Measurements from ENCODE around the gene POLR3A.
"Not testable (repeated sequence)": the region's sequence is repeated elsewhere in the genome, so short reads cannot be mapped to it uniquely, and the experiment has no call there.

Gene POLR3A

DNA sequence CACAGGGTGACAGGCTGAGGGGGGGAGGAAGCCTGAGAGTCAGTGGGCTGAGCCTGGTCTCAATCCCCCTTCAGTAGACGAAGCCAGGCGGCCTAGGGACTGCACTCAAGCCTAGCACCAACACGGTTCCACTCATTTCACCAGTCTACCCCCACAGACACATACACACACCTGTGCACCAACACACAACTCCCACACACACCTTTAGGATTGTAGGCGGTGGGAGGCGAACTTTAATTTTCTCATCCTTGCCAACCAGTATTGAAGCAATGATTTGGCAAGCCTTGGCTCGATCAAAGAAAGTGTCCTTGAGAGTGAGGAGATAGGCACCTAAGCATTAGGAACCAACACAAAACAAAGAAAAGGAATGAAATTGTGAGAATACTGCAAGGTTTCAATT, 19.7 kb downstream of the POLR3A start:
- H3K4me3 ChIP-seq (ENCODE audit: low read length), result no peak overlapping the region
- no peak overlapping the region for H3K9ac ChIP-seq (ENCODE audit: low read length)
- peaks cover 6% of the 10 kb centered on the region for H3K36me3 ChIP-seq (ENCODE audit: control insufficient read depth, insufficient read depth, low read length)
- no peaks in the 10 kb centered on the region for H3K9me3 ChIP-seq (ENCODE audit: control insufficient read depth, low read length)
- no peaks in the 10 kb centered on the region for H3K4me1 ChIP-seq (ENCODE audit: control insufficient read depth, insufficient read depth, low read length)
- no peaks in the 10 kb centered on the region for H3K27me3 ChIP-seq (ENCODE audit: control insufficient read depth, insufficient read depth, low read length)

DNA sequence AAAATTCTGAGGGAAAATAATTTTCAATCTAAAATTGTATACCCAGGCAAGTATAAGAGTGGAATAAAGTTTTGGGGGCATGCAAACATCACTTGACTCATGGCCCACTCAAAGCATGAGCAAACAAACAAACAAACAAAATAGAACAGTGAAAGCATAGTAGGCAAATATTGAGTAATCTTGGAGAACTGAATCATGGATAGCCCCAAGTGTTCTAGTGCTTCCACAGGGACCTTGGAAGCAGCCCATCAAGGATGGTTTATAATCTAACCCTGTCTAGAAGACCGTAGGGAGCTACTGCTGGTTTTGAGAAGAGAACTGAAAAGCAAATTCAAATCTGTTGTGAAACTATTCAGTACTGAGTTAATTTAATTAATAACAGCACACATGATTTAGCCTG, 22.1 kb downstream of the POLR3A start:
- Histone ChIP-seq H3K27me3 (ENCODE audit: control insufficient read depth, insufficient read depth, low read length) (no peaks in the 10 kb centered on the region), H3K4me3 (ENCODE audit: low read length) (no peak overlapping the region), H3K36me3 (ENCODE audit: control insufficient read depth, insufficient read depth, low read length) (peaks cover 6% of the 10 kb centered on the region), H3K9me3 (ENCODE audit: control insufficient read depth, low read length) (no peaks in the 10 kb centered on the region), H3K9ac (ENCODE audit: low read length) (no peak overlapping the region), H3K4me1 (ENCODE audit: control insufficient read depth, insufficient read depth, low read length) (no peaks in the 10 kb centered on the region)

DNA sequence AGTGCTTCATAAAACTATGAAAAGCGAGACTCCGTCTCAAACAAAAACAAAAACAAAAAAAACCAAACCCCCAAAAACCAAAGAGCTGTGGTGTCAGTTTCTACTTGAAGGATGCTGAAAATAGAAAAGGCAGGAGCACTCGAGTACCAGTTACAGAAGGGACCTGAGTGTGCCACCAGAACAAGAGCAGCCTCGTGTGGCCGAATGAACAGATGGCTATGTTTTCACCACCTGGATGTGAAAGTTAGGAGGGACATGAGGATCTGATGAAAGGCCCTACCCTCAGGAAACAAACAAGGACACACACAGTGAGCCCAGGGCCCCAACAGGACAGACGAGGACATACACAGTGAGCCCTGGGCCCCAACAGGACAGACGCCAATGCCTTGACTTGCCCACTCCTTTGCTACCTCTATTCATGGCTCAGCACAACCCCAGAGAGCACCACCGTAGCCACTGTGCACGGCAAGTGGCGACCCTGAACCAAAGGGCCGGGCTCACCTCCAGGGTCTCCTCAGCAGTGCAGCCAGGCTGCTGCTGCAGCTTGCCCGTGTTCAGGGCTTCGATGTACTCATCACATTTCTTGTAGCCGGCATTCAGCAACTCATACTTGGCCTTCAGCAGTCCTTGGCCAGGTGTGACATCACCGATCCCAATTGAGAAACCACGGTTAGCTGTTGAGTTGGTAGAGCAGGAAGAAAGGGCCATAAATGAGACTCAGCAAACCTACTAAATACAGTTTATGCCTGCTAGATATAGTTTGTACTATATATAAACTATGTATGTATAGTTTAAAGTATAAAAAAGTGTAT, 24.9 kb downstream of the POLR3A start:
- Histone ChIP-seq H3K9me3 (ENCODE audit: control insufficient read depth, low read length) (no peaks in the 10 kb centered on the region), H3K4me3 (ENCODE audit: low read length) (no peak overlapping the region), H3K27me3 (ENCODE audit: control insufficient read depth, insufficient read depth, low read length) (no peaks in the 10 kb centered on the region), H3K9ac (ENCODE audit: low read length) (no peak overlapping the region), H3K4me1 (ENCODE audit: control insufficient read depth, insufficient read depth, low read length) (no peaks in the 10 kb centered on the region), H3K36me3 (ENCODE audit: control insufficient read depth, insufficient read depth, low read length) (peaks cover 8% of the 10 kb centered on the region)

DNA sequence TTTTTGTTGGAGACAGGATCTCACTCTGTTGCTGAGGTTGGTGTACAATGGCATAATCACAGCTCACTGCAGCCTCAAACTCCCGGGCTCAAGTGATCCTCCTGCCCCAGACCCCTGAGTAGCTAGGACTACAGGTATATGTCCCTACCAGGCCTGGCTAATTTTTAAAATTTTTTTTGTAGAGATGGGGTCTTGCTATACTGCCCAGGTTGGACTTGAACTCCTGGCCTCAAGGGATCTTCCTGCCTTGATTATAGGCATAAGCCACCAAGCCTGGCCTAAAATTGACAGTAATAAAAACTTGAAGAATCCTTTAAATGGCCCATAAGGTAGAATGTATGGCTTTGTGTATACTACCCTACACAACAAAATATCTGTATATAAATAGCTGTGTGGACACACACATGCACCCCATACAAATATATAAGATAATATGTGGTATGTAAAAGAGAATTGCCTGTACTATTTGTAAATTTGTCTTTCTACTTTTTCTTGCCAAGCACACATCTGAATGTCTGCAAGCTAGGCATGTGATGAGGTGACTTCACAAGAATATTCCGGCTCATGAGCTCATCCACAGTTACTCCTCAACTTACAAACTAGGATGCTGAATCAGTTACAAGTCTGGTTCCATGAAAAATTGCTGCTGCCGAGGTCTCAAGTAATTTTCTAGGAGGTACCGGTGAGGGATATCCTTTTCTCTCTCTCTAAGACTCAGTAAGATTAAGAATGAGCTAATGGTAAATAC, 26.6 kb downstream of the POLR3A start:
- no peak overlapping the region for H3K9ac ChIP-seq (ENCODE audit: low read length)
- no peak overlapping the region for H3K4me3 ChIP-seq (ENCODE audit: low read length)
- H3K9me3 ChIP-seq (ENCODE audit: control insufficient read depth, low read length), result no peaks in the 10 kb centered on the region
- H3K4me1 ChIP-seq (ENCODE audit: control insufficient read depth, insufficient read depth, low read length), result no peaks in the 10 kb centered on the region
- no peaks in the 10 kb centered on the region for H3K27me3 ChIP-seq (ENCODE audit: control insufficient read depth, insufficient read depth, low read length)
- peaks cover 9% of the 10 kb centered on the region for H3K36me3 ChIP-seq (ENCODE audit: control insufficient read depth, insufficient read depth, low read length)

DNA sequence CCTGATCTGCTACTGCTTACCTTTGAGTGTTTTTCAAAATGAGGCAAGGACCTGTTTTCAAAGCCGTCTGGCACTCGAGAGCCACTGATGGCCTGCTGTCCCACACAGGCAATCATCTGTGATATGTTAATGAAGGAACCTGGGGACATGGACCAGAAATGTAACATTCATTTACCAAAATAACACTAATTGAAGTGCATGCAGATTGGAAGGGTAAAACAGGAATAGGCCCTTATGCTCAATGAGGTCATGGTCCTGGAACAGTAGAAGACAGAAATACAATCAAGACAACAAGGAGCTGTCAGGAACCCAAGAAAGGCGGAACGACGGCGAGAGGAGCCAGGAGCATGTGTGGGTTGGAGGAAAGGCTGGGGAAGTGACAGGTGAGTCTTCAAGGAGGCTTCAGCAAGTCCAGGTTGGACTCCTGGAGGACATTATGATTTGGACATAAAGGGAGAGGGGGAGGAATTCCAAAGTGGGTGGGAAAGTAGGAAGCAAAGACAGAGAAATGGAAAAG, 28.3 kb downstream of the POLR3A start:
- Histone ChIP-seq H3K4me1 (ENCODE audit: control insufficient read depth, insufficient read depth, low read length) (no peaks in the 10 kb centered on the region), H3K36me3 (ENCODE audit: control insufficient read depth, insufficient read depth, low read length) (peaks cover 9% of the 10 kb centered on the region), H3K27me3 (ENCODE audit: control insufficient read depth, insufficient read depth, low read length) (no peaks in the 10 kb centered on the region), H3K4me3 (ENCODE audit: low read length) (no peak overlapping the region), H3K9me3 (ENCODE audit: control insufficient read depth, low read length) (no peaks in the 10 kb centered on the region), H3K9ac (ENCODE audit: low read length) (no peak overlapping the region)

DNA sequence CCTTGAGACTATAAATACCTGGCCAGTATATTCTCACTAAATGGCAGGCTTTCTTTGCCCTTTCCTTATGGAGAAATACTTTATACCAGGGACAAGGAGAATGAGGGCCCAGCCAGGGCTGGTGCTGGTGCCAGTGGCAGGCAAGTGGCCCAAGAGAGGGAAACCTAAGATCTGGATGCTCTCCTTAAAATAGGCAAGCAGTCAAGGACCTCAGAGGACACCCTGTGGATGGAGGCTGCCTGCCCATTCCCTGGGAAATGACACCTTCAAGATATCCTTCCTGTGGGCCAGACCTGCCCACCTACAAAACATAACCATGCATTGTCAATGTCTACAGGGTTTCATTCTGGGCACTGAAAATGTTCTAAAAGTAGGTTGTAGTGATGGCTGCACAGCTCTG, 29.1 kb downstream of the POLR3A start:
- H3K4me3 ChIP-seq (ENCODE audit: low read length), result no peak overlapping the region
- H3K4me1 ChIP-seq (ENCODE audit: control insufficient read depth, insufficient read depth, low read length), result no peaks in the 10 kb centered on the region
- H3K36me3 ChIP-seq (ENCODE audit: control insufficient read depth, insufficient read depth, low read length), result peaks cover 9% of the 10 kb centered on the region
- H3K27me3 ChIP-seq (ENCODE audit: control insufficient read depth, insufficient read depth, low read length), result no peaks in the 10 kb centered on the region
- H3K9me3 ChIP-seq (ENCODE audit: control insufficient read depth, low read length), result no peaks in the 10 kb centered on the region
- no peak overlapping the region for H3K9ac ChIP-seq (ENCODE audit: low read length)

DNA sequence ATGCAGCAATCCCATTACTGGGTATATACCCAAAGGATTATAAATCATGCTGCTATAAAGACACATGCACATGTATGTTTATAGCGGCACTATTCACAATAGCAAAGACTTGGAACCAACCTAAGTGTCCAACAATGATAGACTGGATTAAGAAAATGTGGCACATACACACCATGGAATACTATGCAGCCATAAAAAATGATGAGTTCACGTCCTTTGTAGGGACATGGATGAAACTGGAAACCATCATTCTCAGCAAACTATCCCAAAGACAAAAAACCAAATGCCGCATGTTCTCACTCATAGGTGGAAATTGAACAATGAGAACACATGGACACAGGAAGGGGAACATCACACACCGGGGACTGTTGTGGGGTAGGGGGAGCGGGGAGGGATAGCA, 30.5 kb downstream of the POLR3A start:
- H3K4me3 ChIP-seq (ENCODE audit: low read length); H3K9me3 ChIP-seq (ENCODE audit: control insufficient read depth, low read length); H3K36me3 ChIP-seq (ENCODE audit: control insufficient read depth, insufficient read depth, low read length); H3K27me3 ChIP-seq (ENCODE audit: control insufficient read depth, insufficient read depth, low read length); H3K4me1 ChIP-seq (ENCODE audit: control insufficient read depth, insufficient read depth, low read length); H3K9ac ChIP-seq (ENCODE audit: low read length): not testable (repeated sequence)

DNA sequence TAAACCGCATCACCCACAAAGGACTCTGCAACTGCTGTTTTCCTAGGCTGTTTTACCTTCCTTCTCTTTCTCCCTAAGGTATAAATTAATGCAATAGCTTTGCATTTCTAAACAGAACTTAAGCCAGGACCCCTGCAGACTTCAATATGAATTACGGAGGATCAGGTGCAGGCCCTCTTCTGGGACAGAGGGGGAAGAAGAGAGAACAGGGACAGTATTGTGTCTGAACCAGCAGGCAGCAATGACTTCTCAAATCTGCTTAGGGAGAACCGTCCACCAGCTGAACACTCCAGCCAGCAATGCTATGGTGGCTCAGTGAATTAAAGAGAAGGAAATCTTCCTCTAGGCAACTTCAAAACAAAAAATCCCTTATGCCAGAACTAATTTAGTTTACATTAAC, 35.7 kb downstream of the POLR3A start:
- Histone ChIP-seq H3K4me3 (ENCODE audit: low read length) (no peak overlapping the region), H3K36me3 (ENCODE audit: control insufficient read depth, insufficient read depth, low read length) (peaks cover 13% of the 10 kb centered on the region), H3K4me1 (ENCODE audit: control insufficient read depth, insufficient read depth, low read length) (no peaks in the 10 kb centered on the region), H3K9me3 (ENCODE audit: control insufficient read depth, low read length) (no peaks in the 10 kb centered on the region), H3K27me3 (ENCODE audit: control insufficient read depth, insufficient read depth, low read length) (no peaks in the 10 kb centered on the region), H3K9ac (ENCODE audit: low read length) (no peak overlapping the region)

DNA sequence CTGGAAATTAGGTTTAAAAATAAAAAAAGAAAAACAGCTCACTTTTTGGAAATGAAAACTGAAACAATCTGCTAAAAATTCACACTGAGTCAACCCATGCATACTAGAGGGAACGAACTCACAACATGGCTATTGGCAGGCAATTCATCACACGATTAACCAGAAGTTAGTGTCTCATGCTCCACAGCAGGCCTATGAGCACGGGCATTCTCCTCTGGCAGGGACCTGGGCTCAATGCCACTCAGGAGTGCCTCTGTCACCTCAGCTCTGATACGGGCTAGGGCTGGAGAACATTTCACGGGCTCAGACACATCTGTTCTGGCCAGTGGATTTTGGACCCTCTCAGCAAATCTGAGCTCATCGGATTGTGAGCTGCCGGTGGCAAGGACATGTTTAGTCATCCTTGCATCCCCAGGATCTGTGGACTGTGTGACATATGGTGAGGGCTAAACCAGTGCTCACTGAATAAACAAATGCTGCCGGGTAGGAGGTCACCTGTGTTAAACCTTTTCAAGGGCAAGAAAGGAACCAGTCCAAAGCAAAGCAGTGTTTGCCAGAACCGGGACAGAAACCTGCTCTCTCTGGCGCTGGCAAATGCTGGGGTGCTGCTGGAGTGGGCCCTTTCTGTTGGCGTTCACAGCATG, 40.1 kb downstream of the POLR3A start:
- Histone ChIP-seq H3K4me1 (ENCODE audit: control insufficient read depth, insufficient read depth, low read length) (no peaks in the 10 kb centered on the region), H3K9me3 (ENCODE audit: control insufficient read depth, low read length) (no peaks in the 10 kb centered on the region), H3K4me3 (ENCODE audit: low read length) (no peak overlapping the region), H3K27me3 (ENCODE audit: control insufficient read depth, insufficient read depth, low read length) (no peaks in the 10 kb centered on the region), H3K9ac (ENCODE audit: low read length) (no peak overlapping the region), H3K36me3 (ENCODE audit: control insufficient read depth, insufficient read depth, low read length) (peaks cover 16% of the 10 kb centered on the region)

DNA sequence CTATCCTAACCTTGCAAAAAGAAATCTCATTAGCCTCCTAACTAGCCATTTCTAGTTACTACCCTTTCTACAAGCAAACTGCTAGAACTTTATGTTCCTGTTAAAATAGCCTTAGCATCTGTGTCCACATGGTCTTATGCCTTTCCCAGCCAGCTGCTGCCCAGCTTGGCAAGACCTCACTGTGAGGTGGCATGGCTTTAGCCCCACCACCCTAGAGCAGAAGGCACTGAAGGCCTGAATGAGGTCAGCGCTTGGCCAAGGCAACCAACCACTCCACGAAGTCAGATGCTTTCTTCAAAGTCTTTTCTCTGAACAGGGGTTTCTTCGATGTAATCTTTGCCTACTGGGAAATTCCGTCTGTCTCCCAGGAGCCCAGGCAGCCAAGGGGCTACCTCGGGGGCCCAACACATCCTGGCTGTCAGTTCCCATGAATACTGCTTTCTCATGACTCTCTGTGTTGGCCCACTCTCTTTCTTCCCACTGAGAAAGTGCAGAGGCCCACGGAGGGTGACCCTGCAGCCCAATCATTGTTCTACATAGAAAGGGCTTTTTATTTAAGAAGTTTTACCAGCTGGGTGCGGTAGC, 41.6 kb downstream of the POLR3A start:
- H3K4me1 ChIP-seq (ENCODE audit: control insufficient read depth, insufficient read depth, low read length), result no peaks in the 10 kb centered on the region
- H3K9me3 ChIP-seq (ENCODE audit: control insufficient read depth, low read length), result no peaks in the 10 kb centered on the region
- no peaks in the 10 kb centered on the region for H3K27me3 ChIP-seq (ENCODE audit: control insufficient read depth, insufficient read depth, low read length)
- peaks cover 16% of the 10 kb centered on the region for H3K36me3 ChIP-seq (ENCODE audit: control insufficient read depth, insufficient read depth, low read length)
- no peak overlapping the region for H3K9ac ChIP-seq (ENCODE audit: low read length)
- no peak overlapping the region for H3K4me3 ChIP-seq (ENCODE audit: low read length)

DNA sequence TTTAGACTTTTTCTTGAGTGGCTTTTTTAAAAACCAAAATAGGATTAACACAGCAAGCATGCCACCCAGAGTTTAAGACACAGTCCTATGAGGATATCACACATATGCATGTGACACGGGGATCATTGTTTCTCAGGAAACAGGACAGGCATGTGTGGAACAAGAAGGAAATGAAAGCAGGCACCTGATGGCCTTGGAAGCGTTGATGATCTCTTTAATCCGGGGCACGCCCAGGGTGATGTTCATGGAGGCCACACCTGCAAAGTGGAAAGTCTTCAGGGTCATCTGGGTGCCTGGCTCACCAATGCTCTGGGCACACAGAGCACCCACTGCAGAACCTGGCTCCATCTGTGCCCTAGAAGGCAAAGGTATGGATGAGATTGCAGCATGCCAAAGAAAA, 44.3 kb downstream of the POLR3A start:
- Histone ChIP-seq H3K4me1 (ENCODE audit: control insufficient read depth, insufficient read depth, low read length) (no peaks in the 10 kb centered on the region), H3K9me3 (ENCODE audit: control insufficient read depth, low read length) (no peaks in the 10 kb centered on the region)

More for the DNA sequence above, 44.3 kb downstream of the POLR3A start:
- no peak overlapping the region for H3K9ac ChIP-seq (ENCODE audit: low read length)
- H3K4me3 ChIP-seq (ENCODE audit: low read length), result no peak overlapping the region
- H3K36me3 ChIP-seq (ENCODE audit: control insufficient read depth, insufficient read depth, low read length), result peaks cover 13% of the 10 kb centered on the region
- H3K27me3 ChIP-seq (ENCODE audit: control insufficient read depth, insufficient read depth, low read length), result no peaks in the 10 kb centered on the region
